SH-SY5Y (cell line): ENCODE data around the gene TGM5.

Experiments
- GATA2 ChIP-seq: IDR thresholded peaks from 2 replicates; pipeline ENCODE4 v1.6.1; 2011; ENCODE audit warnings: mild to moderate bottlenecking, low read depth, low read length
- GATA3 ChIP-seq: IDR thresholded peaks from 2 replicates; pipeline ENCODE4 v1.6.1; 2011; ENCODE audit warnings: low read depth, mild to moderate bottlenecking, low read length, moderate library complexity

The TGM5 gene, protein sequence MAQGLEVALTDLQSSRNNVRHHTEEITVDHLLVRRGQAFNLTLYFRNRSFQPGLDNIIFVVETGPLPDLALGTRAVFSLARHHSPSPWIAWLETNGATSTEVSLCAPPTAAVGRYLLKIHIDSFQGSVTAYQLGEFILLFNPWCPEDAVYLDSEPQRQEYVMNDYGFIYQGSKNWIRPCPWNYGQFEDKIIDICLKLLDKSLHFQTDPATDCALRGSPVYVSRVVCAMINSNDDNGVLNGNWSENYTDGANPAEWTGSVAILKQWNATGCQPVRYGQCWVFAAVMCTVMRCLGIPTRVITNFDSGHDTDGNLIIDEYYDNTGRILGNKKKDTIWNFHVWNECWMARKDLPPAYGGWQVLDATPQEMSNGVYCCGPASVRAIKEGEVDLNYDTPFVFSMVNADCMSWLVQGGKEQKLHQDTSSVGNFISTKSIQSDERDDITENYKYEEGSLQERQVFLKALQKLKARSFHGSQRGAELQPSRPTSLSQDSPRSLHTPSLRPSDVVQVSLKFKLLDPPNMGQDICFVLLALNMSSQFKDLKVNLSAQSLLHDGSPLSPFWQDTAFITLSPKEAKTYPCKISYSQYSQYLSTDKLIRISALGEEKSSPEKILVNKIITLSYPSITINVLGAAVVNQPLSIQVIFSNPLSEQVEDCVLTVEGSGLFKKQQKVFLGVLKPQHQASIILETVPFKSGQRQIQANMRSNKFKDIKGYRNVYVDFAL

DNA sequence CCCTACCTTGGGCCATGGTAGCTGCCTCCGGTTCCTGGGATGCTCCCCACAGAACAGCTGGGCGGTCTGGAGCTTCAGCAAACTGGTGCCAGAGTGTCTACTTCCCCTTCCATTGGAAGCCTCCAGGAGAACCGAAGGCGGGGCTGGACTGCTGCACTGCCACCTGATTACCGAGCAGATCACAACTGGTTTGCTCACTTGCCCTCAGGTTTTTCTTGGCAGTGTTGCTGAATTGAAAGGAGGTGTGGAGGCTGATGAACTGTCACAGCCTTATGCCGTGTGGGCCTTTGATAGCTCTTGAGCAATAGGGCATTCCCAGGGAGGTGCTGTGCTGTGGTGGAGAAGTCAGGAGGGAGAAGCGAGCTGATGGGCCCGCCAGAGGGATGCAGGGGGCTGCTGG is at the start of gene TGM5:
Gene TGM5, minus strand, starts transcription at position 95 of the 400 bp plus-strand sequence. Its CDS starts 79 bp downstream, at position 16.
- TF ChIP-seq GATA2 (no peak), GATA3 (no peak)

- TF ChIP-seq GATA2, result no peak
- TF ChIP-seq GATA3, result no peak
These were observed 47.4 kb upstream of the TGM5 start for GRCh38 chr15:43314171-43314570.

GRCh38 chr15:43312378-43312777 is 45.6 kb upstream of the TGM5 start:
- TF ChIP-seq GATA2, result no peak
- no peak for TF ChIP-seq GATA3

DNA sequence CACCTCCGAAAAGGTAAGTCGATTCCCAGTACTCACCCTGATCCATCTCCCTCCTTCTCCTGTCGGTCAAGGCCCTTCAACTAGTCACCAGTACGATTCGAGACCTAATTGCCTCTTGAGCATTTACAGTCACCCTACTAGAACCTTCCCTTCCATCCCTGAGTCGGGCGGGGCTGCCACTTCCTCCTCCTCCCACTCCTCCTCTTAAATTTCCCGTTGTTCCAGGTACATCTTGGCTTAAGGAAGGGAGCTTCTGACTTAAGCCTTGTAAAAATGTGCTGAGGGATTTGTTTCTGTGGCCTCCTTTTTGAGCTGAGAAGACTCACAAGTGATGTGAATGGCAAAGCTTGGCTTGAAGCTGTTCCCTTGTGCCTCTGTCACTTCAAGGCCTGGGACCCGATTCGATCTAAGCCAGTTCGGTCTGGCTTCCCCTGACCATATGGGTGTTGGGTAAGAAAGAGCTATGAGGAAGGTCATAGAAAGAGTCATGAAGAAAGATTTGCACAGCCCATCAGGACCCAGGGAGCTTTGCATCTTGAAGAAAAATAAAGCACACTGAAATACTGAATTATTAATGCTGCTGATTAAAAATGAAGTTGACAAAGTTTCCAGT is 35.6 kb upstream of the TGM5 start, which contains the start of gene TGM7:
Gene TGM7, minus strand, starts transcription at position 51 of the 613 bp plus-strand sequence.
- TF ChIP-seq GATA2, result no peak
- TF ChIP-seq GATA3, result no peak

- TF ChIP-seq GATA3 (no peak), GATA2 (no peak)
These were observed 33.2 kb upstream of the TGM5 start for GRCh38 chr15:43299884-43300283.

DNA sequence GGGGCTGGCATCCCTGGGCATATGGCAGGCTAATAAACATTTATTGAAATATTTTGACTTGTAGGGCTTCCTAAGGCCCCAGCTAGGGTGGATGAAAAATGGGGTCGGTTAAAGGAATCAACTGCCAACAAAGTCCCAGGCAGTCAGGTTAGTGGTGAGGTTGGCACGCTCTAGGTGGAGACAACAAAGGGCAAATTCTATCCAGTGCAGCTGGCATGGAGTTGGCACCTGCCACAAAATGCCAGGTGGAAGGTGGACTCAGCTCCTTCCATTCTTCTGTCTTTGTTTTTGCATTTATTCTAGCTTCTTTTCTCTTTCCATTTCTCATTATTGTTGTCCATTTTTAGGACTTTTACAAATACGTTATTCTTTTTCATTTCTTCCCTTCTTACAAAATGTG is 32.7 kb upstream of the TGM5 start:
- no peak for TF ChIP-seq GATA3

GRCh38 chr15:43294091-43294706 is 27.5 kb upstream of the TGM5 start:
- TF ChIP-seq GATA2 (no peak), GATA3 (no peak)

- TF ChIP-seq GATA3 (no peak), GATA2 (no peak)
These were observed 26.7 kb upstream of the TGM5 start for GRCh38 chr15:43293432-43293831.

- no peak for TF ChIP-seq GATA3
- TF ChIP-seq GATA2, result no peak
These were observed 25.8 kb upstream of the TGM5 start for GRCh38 chr15:43292375-43293078.

- TF ChIP-seq GATA3, result no peak
- no peak for TF ChIP-seq GATA2
These were observed 20.5 kb upstream of the TGM5 start for GRCh38 chr15:43287254-43287653.

DNA sequence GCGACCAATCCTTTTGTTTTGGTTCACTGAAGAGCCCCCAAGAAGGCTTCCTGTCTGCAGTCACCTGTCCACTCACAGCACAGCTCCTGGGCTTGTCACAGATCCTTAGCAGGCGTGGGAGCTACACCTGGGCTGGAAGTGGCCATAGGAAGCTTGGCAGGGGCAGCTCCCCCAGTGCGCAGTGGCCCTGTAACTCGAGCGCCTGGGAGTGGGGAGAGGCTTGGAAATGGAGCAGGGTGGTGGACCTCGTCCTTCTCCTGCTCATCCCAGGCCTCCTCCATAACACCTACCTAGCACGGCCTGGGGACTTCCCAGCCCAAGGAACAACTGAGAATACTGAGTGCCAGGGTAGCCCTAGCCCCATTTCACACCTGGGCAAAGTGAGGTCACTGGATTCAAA is 19.3 kb upstream of the TGM5 start:
- no peak for TF ChIP-seq GATA2
- TF ChIP-seq GATA3, result no peak

- peak; percentile 35; the same call in 1 of the 2 replicates for TF ChIP-seq GATA2
- TF ChIP-seq GATA3, result no peak
These were observed 18.9 kb upstream of the TGM5 start for GRCh38 chr15:43285609-43286037.

DNA sequence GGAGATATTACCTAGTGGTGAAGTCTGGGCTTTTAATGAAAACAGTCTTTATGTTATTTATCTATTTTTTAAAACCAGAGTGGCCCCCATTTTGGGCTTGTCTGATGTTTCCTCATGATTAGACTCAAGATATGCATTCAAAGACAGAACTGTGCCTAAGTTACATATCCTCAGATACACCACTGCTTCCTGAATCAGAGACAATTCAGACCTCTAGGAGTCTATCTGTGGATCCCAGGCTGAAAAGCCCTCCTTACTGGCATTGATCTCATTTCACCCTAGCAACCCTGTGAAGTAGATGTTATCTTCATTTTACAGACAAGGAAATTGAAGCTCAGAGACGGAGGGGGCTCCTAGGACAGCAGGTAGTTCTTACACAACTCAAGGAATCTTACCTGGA is 16.8 kb upstream of the TGM5 start:
- TF ChIP-seq GATA2 (no peak), GATA3 (no peak)
